GM19468 (cell line): ENCODE data around the gene COL1A1.

Experiments
- ATAC-seq: cut with Tn5 transposase; IDR thresholded peaks from one replicate; pipeline ENCODE4 v1.9.1; 2021; ENCODE audit warnings: mild to moderate bottlenecking, moderate library complexity, moderate number of reproducible peaks; ENCODE audit not compliant: unreplicated experiment; ENCODE audit errors: extremely low read depth

COL1A1 gene

GRCh38 chr17:50201276-50201854, at the start of gene COL1A1:
Gene COL1A1 (minus strand): TSS chr17:50201631. CDS start chr17:50201513, 118 bp downstream.
- ATAC-seq = no peak

DNA sequence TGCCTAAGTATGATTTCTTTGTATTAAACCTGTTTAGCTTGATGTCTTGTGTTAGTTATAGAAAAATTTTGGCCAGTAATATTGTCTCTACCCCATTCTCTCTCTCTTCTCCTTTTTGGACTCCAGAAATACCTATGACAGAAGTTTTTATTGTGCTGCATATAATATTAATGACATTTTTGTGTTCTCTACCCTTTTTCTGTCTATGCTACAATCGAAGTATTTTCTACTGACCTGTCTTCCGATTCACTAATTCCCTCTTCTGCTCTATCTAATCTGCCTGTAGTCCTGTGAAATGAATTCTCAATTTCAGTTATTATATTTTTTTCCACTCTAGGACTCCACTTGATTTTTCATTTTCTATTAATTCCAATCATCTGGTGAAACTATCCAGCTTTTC, 46.8 kb upstream of the COL1A1 start:
- no peak for ATAC-seq

- ATAC-seq = no peak
These were observed 43.3 kb upstream of the COL1A1 start for GRCh38 chr17:50244771-50245170.

DNA sequence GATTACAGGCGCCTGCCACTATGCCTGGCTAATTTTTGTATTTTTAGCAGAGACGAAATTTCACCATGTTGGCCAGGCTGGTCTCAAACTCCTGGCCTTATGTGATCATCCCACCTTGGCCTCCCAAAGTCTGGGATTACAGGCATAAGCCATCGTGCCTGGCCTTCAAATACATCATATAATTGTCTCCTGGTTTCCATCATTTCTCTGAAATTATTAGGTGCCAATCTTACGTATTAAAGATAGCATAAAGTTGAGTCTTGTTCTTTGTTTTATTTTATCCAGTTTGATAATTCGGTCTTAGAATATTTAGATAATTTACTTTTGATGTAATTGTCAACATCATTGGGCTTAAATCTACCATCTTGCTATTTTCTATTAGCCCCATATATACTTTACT, 40.0 kb upstream of the COL1A1 start:
- no peak for ATAC-seq

DNA sequence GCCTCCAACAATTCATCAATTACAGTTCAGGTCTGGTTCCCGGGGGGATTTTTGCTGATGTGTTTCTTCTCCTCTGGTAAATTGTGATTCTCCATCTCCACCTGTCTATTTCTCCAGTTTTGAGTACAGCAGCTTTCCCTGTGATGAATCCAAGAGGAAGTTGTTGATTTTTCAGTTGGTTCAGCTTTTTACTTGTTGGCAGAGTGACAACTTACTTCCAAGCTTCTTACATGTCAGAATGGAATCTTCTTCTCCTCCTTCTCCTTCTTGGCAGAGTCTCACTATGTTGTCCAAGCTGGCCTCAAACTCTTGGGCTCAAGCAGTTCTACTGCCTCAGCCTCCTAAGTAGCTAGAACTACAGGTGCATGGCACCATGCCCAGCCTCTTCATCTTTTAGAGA, 39.4 kb upstream of the COL1A1 start:
- no peak for ATAC-seq

DNA sequence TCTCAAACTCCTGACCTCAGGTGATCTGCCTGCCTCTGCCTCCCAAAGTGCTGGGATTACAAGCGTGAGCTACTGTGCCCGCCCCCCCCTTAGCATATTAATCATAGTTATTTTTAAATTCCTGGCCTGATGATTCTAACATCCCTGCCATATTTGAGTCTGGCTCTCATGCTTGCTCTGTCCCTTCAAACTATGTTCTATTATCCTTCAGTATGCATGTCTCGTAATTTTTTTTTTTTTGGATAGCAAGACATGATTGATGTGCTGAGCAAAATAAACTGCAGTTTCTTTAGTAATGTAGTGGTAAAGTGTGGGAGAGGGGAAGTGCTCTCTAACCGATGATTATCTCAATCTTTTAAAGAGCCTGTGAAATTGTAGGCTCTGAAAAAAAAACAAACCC, 38.5 kb upstream of the COL1A1 start:
- ATAC-seq = no peak

DNA sequence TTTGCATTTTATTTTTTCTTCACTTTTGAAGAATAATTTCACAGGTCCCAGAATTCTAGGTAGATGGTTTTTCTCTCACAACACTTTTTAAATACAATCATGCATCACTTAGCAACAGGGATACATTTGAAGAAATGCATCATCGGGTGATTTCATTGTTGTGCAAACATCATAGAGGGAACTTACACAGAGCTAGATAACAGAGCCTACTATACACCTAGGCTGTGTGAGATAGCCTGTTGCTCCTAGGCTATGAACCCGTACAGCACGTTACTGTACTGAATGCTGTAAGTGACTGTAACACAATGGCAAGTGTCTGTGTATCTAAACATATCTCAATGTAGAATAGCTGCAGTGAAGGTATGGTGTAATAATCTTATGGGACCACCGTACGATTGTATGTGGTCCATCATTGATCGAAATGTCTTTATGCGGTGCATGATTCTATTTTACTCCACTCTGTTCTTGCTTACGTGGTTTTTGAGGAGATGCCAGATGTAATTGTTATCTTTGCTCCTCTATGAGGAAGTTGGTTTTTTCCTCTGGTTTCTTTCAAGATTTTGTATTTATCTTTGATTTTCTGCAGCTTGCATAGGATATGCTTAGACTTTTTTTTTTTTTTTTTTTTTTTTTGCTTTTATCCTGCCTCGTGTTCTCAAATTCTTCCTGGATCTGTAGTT, 37.3 kb upstream of the COL1A1 start:
- no peak for ATAC-seq

DNA sequence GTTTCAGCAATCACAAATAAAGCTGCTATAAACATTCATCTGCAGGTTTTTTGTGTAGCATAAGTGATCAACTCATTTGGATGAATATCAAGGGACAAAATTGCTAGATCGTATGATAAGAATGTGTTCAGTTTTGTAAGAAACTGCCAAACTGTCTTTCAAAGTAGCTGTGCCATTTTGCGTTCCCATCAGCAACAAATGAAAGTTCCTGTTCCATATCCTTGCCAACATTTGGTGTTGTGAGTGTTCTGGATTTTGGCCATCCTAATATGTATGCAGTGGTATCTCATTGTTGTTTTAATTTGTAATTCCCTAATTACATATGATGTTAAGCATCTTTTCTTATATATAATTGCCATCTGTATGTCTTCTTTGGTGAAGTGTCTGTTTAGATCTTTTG, 36.5 kb upstream of the COL1A1 start:
- no peak for ATAC-seq

GRCh38 chr17:50234581-50234980, 33.1 kb upstream of the COL1A1 start:
- no peak for ATAC-seq

GRCh38 chr17:50225701-50226240, 24.3 kb upstream of the COL1A1 start:
- no peak for ATAC-seq

- no peak for ATAC-seq
These were observed 21.5 kb upstream of the COL1A1 start for GRCh38 chr17:50222922-50223321.

GRCh38 chr17:50221864-50222545, 20.6 kb upstream of the COL1A1 start:
- ATAC-seq = no peak

- no peak for ATAC-seq
These were observed 19.9 kb upstream of the COL1A1 start for GRCh38 chr17:50221266-50221863.

- no peak for ATAC-seq
These were observed 19.4 kb upstream of the COL1A1 start for GRCh38 chr17:50220811-50221210.

DNA sequence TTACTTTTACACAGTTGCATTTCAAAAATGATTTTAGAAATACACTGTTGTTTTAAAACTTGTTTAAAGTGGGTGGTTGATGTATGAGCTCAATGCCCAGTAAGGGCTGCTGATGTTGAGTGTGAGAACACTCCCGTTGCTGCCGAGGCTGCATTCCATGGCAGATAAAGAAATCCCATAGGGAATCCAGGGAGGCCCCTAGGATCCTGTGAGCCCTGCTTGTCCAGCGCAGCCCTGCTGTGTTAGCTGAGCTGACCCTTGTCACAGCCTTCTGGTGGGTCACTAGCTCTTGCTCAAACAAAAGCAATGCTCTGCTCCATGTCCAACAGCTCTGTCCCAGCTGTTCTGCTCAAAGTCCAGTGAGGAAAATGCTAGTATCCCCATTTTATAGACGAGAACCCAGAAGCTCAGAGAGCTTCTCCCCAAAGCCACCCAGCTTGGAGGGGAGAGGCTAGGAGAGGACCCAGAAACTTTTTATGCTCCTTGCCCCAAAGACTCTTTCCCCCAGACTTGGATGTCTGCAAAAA, 18.6 kb upstream of the COL1A1 start:
- ATAC-seq = no peak

GRCh38 chr17:50219342-50219741, 17.9 kb upstream of the COL1A1 start:
- ATAC-seq = no peak

GRCh38 chr17:50218771-50219315, 17.4 kb upstream of the COL1A1 start:
- no peak for ATAC-seq

DNA sequence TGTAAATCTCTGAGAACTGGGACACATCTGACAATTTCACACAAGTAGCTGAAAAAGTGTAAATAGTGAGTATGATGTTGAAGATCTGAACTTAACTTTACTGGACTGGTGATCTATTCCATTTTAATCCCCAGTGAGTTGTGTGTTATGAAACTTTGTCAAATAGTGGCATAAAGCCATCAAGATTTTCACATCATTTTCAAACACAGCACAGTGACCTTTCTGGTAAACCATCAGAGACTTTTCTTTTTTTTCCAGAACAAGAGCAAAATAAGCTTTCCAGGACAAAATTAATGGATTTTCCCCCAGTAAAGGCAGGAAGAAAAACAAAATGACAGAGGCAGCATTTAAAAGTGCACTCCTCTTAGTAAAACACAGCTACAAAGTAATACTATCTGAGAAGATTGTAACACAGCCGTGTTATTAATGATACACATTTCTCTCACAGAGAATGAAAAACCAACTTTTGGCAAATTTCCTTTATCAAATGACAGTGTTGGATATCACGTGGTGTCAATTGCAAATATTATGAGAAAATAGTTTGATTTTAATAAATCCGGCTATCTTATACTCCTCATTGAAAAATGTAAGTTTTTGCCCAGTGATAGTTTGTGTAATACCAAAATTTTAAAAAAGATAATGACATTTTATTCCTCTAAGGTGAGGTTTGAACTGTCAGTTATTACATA, 16.8 kb upstream of the COL1A1 start:
- ATAC-seq = no peak

GRCh38 chr17:50217591-50217990, 16.2 kb upstream of the COL1A1 start:
- no peak for ATAC-seq
